Endothelial cell (in vitro differentiated cells): ENCODE measurements around the gene GPR15LG. TPM values are rescaled to one million over a fixed set of nuclear protein-coding genes. Genes with fewer than 3 reads are reported as not detected.

Source experiments
- DNase-seq: peaks from one replicate; pipeline ENCODE4 v3.0.0; 2021; ENCODE audit warnings: low spot score
- H3K27ac Mint-ChIP-seq: one replicate; pipeline ENCODE4 v1.8.0; 2021; ENCODE audit warnings: mixed read lengths, inconsistent platforms; ENCODE audit not compliant: unreplicated experiment
- H3K27me3 Mint-ChIP-seq: one replicate; pipeline ENCODE4 v1.8.0; 2021; ENCODE audit warnings: mild to moderate bottlenecking, moderate library complexity, mixed read lengths, inconsistent platforms; ENCODE audit not compliant: unreplicated experiment
- H3K36me3 Mint-ChIP-seq: one replicate; pipeline ENCODE4 v1.8.0; 2021; ENCODE audit warnings: mild to moderate bottlenecking, low read depth, mixed read lengths, inconsistent platforms; ENCODE audit not compliant: unreplicated experiment
- H3K4me1 Mint-ChIP-seq: one replicate; pipeline ENCODE4 v1.8.0; 2021; ENCODE audit warnings: mild to moderate bottlenecking, mixed read lengths, inconsistent platforms; ENCODE audit not compliant: unreplicated experiment
- H3K4me3 Mint-ChIP-seq: one replicate; pipeline ENCODE4 v1.8.0; 2021; ENCODE audit warnings: mild to moderate bottlenecking, mixed read lengths, inconsistent platforms; ENCODE audit not compliant: unreplicated experiment
- H3K9me3 Mint-ChIP-seq: one replicate; pipeline ENCODE4 v1.8.0; 2021; ENCODE audit warnings: mixed read lengths, inconsistent platforms; ENCODE audit not compliant: unreplicated experiment
- total RNA-seq: library from RNA; stranded (reverse); fragmentation: NEBNext Ultra II Directional; extraction: Animal tissue kit (Norgen Biotek cat#: 25700); gene quantifications from one replicate; pipeline ENCODE4 v1.2.1, GENCODE V29; 2021; ENCODE audit not compliant: unreplicated experiment
- TF ChIP-seq, protein P1 (sequence below): fragments of 200-600 bp; sonication (generic); IDR thresholded peaks from one replicate; pipeline ENCODE4 v1.5.0; 2021; ENCODE audit warnings: antibody characterized with exemption; ENCODE audit not compliant: unreplicated experiment

The GPR15LG gene
- total RNA-seq, 1 donor from 2014 or later, result not detected

DNA sequence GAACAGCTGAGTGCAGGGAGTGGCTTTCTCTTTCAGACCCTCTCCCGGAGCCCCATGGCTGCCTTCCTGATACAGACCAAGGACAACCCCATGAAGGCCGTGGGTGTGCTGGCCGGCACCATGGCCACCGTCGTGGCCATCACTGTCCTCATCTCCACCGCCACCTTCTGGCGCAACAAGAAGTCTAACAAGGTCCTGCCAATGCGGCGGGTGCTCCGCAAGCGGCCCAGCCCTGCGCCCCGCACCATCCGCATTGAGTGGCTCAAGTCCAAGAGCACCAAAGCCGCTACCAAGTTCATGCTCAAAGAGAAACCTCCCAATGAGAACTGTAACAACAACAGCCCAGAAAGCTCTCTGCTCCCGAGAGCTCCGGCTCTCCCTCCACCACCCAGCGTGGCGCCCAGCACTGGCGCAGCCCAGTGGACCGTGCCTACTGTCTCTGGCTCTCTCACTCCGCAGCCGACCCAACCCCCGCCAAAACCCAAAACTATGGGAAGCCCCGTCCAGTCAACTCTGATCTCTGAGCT, 40.5 kb downstream of the GPR15LG start:
- TF ChIP-seq, protein P1, sequence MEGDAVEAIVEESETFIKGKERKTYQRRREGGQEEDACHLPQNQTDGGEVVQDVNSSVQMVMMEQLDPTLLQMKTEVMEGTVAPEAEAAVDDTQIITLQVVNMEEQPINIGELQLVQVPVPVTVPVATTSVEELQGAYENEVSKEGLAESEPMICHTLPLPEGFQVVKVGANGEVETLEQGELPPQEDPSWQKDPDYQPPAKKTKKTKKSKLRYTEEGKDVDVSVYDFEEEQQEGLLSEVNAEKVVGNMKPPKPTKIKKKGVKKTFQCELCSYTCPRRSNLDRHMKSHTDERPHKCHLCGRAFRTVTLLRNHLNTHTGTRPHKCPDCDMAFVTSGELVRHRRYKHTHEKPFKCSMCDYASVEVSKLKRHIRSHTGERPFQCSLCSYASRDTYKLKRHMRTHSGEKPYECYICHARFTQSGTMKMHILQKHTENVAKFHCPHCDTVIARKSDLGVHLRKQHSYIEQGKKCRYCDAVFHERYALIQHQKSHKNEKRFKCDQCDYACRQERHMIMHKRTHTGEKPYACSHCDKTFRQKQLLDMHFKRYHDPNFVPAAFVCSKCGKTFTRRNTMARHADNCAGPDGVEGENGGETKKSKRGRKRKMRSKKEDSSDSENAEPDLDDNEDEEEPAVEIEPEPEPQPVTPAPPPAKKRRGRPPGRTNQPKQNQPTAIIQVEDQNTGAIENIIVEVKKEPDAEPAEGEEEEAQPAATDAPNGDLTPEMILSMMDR, result no peak
- H3K27me3 Mint-ChIP-seq, result peaks cover 9% of the 10 kb centered on the region
- H3K9me3 Mint-ChIP-seq, result no peaks in the 10 kb centered on the region
- no peaks in the 10 kb centered on the region for H3K36me3 Mint-ChIP-seq
- no peak overlapping the region for H3K4me3 Mint-ChIP-seq
- DNase-seq, result no peak
- H3K27ac Mint-ChIP-seq, result no peak overlapping the region
- H3K4me1 Mint-ChIP-seq, result no peaks in the 10 kb centered on the region

DNA sequence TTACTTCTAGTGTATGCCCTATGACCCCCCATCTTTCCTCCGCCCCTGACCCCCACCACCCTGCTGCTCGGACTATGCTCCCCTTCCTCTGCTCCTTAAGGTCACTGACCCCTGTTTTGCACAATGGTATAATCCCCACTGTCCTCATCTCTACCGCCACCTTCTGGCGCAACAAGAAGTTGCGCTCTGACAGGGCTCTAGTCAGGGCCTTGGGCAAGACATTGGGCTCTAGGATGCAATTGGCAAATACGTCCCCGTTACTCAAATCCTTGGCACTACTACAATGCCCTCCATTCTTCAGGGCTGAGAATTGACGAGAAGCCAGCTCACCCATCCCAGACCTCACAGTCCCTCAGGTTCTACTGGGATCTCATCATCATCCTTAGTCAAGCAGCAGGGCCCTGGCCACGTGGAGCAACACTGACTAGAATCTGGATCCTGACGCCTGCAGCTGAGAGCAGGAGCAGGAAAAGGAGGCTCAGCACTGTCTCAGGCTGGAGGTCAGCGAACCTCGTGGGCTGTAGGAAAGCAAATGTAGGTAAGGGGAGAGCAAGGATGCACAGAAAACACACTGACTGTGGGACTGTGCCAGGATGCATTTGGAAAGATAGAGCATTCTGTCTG, 41.1 kb downstream of the GPR15LG start:
- Mint-ChIP-seq H3K36me3 (no peaks in the 10 kb centered on the region), H3K4me3 (no peak overlapping the region), H3K4me1 (no peaks in the 10 kb centered on the region), H3K27ac (no peak overlapping the region), H3K27me3 (peaks cover 9% of the 10 kb centered on the region), H3K9me3 (no peaks in the 10 kb centered on the region)
- DNase-seq, result peak; percentile 62
- TF ChIP-seq, protein P1, result peak; percentile 48

DNA sequence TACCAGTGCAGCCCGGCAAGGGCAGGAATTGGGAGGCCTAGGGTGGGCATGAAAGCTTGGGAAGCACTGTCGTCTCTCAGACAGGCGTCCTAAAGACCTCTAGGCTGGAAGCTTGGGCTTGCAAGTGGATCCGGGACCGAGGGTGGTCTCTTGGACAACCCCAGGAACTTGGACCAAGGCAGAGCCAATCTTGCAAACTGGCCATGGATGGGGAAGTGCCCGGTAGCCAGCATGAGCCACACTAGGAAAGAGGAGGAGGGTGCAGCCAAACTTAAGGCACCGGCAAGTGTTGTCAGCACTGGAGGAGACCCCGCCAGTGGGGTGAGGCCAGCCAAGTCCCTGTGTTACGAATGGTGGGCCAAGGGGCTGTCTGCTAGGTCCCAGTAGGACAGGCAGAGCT, 43.2 kb downstream of the GPR15LG start:
- no peaks in the 10 kb centered on the region for H3K36me3 Mint-ChIP-seq

DNA sequence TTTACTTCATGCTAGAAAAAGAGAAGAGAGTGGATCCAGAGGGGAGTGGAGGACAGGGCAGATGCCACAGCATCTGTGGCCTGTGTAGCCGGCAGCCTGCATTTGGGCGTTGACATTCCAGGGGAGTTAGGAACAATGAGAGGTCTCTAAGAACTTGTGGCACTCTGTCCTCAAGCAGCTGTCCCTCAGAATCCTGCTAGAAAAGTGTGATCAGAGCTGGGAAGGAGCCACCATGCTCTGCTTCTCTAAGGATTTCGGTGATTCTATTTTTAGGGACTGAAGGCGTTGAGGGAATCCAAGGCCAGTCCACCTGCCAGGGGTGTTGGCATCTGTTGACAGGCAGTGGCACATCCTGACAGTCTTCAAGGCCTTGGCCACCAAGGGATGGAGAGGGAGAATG, 44.1 kb downstream of the GPR15LG start:
- TF ChIP-seq, protein P1, result no peak
- H3K27ac Mint-ChIP-seq, result no peak overlapping the region
- DNase-seq, result no peak
- H3K9me3 Mint-ChIP-seq, result no peaks in the 10 kb centered on the region
- no peaks in the 10 kb centered on the region for H3K4me1 Mint-ChIP-seq
- no peaks in the 10 kb centered on the region for H3K36me3 Mint-ChIP-seq
- no peak overlapping the region for H3K4me3 Mint-ChIP-seq
- peaks cover 7% of the 10 kb centered on the region for H3K27me3 Mint-ChIP-seq

More for the DNA sequence above, 43.2 kb downstream of the GPR15LG start:
- no peak for DNase-seq
- TF ChIP-seq, protein P1, result no peak
- no peaks in the 10 kb centered on the region for H3K4me1 Mint-ChIP-seq
- no peaks in the 10 kb centered on the region for H3K9me3 Mint-ChIP-seq
- H3K27me3 Mint-ChIP-seq, result peaks cover 7% of the 10 kb centered on the region
- no peak overlapping the region for H3K4me3 Mint-ChIP-seq
- H3K27ac Mint-ChIP-seq, result no peak overlapping the region

DNA sequence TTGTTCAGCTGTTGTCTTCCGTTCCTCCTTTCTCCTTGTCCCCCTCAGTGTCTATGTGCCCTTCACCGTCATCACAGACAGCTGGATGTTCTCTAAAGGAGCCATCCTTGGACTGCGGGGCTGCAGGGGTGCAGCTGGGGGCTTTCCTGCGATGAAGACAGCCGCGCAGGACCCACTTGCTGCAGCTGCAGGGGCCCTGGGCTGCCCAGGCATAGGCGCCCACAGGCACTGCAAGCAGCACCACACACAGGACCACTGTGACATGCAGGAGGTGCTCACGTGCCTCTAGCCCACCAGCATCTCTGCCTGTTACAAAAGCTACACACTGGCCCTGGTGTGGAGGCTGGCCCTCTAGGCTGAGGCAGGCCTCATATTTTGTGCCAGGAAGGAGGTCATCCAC, 48.3 kb downstream of the GPR15LG start:
- no peaks in the 10 kb centered on the region for H3K4me1 Mint-ChIP-seq
- TF ChIP-seq, protein P1, result no peak
- no peak for DNase-seq
- H3K27me3 Mint-ChIP-seq, result peaks cover 7% of the 10 kb centered on the region
- H3K4me3 Mint-ChIP-seq, result no peak overlapping the region
- no peak overlapping the region for H3K27ac Mint-ChIP-seq
- no peaks in the 10 kb centered on the region for H3K9me3 Mint-ChIP-seq
- no peaks in the 10 kb centered on the region for H3K36me3 Mint-ChIP-seq
